GM10248 (cell line): ENCODE data around the gene PPP1R10.

ENCODE experiments used
- CTCF ChIA-PET: fragments of 300-600 bp; sonication (Branson Sonifier 250); formaldehyde crosslinking; extraction: SDS; loops from one replicate; lab custom pipeline; 2021; ENCODE audit warnings: antibody characterized with exemption; lab: Yijun Ruan, JAX
- POLR2A ChIA-PET: fragments of 350-650 bp; sonication (Branson Sonifier 250); formaldehyde crosslinking; extraction: SDS; loops from one replicate; lab custom pipeline; 2020; ENCODE audit warnings: antibody characterized with exemption; lab: Yijun Ruan, JAX
- DNase-seq: peaks from one replicate; pipeline ENCODE4 v3.0.0; 2012; ENCODE audit errors: extremely low spot score
- CTCF ChIP-seq: IDR thresholded peaks from 2 replicates; pipeline ENCODE4 v1.5.1; 2012; ENCODE audit warnings: mild to moderate bottlenecking, low read depth; ENCODE audit errors: extremely low read depth, missing control alignments, control extremely low read depth

PPP1R10 gene

GRCh38 chr6:30570740-30571074, 46.3 kb downstream of the PPP1R10 start:
- ChIA-PET CTCF (interaction anchor here (1.0 to 2.3 kb wide), 9 partner anchors 15 to 89 kb away, joined by 4 to 13 read pairs (median 6); partner anchors contain the start of gene GNL1), POLR2A (interaction anchor here (0.7 to 1.8 kb wide), 5 partner anchors 14 to 78 kb away, joined by 3 to 19 read pairs (median 7); partner anchors contain the start of gene PRR3)
- no peak for TF ChIP-seq CTCF

GRCh38 chr6:30570263-30570662, 46.8 kb downstream of the PPP1R10 start:
- CTCF ChIA-PET: interaction anchor here (1.0 to 2.3 kb wide), 8 partner anchors 15 to 88 kb away, joined by 4 to 13 read pairs (median 6); partner anchors contain the start of gene GNL1
- TF ChIP-seq CTCF: no peak
- no peak for DNase-seq
- POLR2A ChIA-PET: interaction anchor here (1.2 to 1.8 kb wide), 4 partner anchors 13 to 77 kb away, joined by 3 to 19 read pairs (median 8); partner anchors contain the start of gene PRR3

More at GRCh38 chr6:30570740-30571074, 46.3 kb downstream of the PPP1R10 start:
- no peak for DNase-seq

DNA sequence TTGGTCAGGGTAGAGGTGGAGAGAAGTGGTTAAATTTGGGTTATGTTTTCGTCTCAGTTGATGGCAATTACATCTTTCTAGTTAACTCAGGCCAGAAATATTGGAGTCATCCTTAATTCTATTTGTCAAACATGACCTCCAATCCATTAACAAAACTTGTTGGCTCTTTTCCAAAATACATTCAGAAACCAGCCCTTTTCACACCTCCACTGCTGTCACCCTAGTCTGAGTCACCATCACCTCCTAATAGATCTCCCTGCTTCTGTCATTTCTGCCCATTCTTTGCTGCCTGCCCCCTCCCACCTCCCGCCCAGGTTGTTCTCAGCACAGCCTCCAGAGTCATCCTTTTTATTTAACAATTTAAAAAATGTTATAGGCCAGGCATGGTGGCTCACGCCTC, 48.8 kb downstream of the PPP1R10 start:
- no peak for DNase-seq
- POLR2A ChIA-PET: no interaction called here
- CTCF ChIA-PET: interaction anchor here (3.9 kb wide), 1 partner anchor 24 kb away, joined by 31 read pairs; no protein-coding TSS in a partner anchor
- no peak for TF ChIP-seq CTCF

DNA sequence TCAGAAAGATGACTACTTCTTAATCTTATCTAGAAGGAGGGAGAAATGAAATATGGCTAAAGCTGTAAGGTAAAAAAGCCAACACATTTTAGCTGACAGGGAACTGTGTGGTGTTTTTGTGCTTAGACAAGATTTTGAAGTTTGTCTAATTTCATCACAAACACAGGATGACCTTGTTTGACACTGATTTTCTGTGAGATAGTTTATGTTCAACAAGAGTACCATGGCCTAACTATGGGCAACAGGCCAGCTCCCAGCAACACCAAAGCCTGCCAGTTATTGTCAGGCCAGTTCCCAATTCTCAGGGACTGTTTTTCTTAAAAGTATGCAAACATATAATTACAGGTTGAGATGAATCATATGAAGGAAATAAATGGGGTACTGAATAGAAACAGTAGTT, 51.3 kb downstream of the PPP1R10 start:
- TF ChIP-seq CTCF: no peak
- CTCF ChIA-PET: interaction anchor here (1.0 to 3.9 kb wide), 8 partner anchors 10 to 112 kb away, joined by 3 to 31 read pairs (median 4); no protein-coding TSS in a partner anchor
- POLR2A ChIA-PET: no interaction called here
- DNase-seq: no peak

DNA sequence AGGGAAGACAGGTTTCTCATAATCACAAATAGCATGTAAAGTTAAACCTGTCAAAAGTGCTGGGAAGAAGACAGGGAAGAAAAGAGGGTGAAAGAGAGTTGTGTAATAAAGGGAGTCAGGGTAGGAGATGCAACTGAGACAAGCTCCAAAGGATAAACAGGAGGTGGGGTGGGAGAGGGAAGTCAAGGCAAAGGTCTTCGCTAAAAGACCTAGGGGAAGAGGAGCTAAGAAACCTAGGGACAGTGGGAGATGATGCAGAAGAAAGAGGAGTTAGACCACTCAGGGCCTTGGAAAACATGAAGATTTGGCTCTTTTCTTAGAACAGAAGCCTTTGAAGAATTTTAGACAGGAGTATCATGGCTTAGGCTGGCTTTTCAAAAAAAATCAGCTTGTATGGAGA, 52.9 kb downstream of the PPP1R10 start:
- ChIA-PET CTCF (interaction anchor here (0.7 to 3.9 kb wide), 4 partner anchors 20 to 521 kb away, joined by 3 to 31 read pairs (median 3); no protein-coding TSS in a partner anchor), POLR2A (no interaction called here)
- DNase-seq: no peak
- no peak for TF ChIP-seq CTCF

DNA sequence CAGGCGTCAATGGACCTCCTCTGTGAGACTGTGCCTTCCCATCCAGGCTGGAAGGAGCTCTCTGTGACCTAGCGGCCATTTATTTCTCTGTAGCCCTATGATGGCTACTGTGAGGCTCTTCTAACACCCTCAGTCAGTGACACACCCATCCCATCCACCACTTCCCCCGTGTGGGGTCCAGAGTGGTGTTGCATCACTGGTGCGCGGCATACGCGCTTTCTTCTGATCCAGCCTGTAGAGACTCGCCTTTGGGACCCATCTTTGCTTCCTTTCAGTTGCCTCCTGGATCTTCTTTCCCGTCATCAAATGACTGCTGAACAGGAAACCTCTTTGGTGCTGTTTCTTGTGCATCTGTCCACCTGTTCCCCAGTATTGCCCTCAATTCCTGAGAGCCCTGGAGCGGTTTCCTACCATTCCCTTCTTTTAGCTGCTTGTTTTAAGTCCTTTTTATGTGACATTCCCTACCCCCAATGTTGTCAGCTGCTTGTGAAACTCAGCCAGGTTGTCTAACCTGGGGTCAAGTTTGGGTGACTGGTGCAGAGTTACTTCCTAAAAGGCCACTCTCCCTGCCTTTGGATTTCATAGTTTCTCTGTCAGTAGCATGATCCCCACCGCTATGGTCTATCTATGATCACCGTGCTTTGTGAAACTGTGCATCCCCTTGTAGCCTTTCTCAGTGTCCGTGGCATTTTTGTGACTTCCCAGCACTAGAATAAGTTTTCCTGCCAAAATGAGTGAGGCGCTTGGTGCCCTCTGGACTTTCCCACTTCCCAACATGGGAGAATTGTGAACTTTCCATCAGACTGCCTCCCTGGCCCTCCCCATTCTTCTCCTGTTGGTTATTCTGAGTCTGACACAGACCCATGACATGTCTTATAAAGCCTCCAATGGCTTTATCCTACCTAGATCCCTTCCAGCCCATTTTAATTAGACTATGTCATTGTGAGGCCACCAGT, 54.3 kb downstream of the PPP1R10 start:
- POLR2A ChIA-PET: no interaction called here
- no peak for TF ChIP-seq CTCF
- CTCF ChIA-PET: interaction anchor here (0.6 to 1.1 kb wide), 4 partner anchors 21 to 523 kb away, joined by 3 read pairs; no protein-coding TSS in a partner anchor
- no peak for DNase-seq
